Psoas muscle (tissue), 8 donors: Measurements from ENCODE around the gene ZNF248. TPM values are rescaled to one million over a fixed set of nuclear protein-coding genes. Genes with fewer than 3 reads are reported as not detected.

Experiments used
- ATAC-seq, 4 donors: fragments of 200-7000 bp; cut with Tn5 transposase; one replicate each; pipeline ENCODE4 v1.9.1; 2020; ENCODE audit warnings: moderate library complexity in 3 of 4, mild to moderate bottlenecking in 2 of 4
- DNase-seq, 2 donors: peaks; one replicate each; pipeline ENCODE4 v3.0.0-alpha.2; 2020
- H3K27ac ChIP-seq: fragments of 200-600 bp; one replicate; pipeline ENCODE4 v1.8.0; 2022
- H3K27me3 ChIP-seq, 3 donors: fragments of 200-600 bp in 1 of 3; one replicate each; pipeline versions ENCODE4 v1.6.1 to v1.8.0; 2013 to 2022; ENCODE audit warnings: low read length in 2 of 3, mild to moderate bottlenecking in 2 of 3, moderate library complexity in 1 of 3; ENCODE audit not compliant: insufficient read depth in 3 of 3
- H3K36me3 ChIP-seq, 2 donors: fragments of 200-600 bp in 1 of 2; one replicate each; pipeline versions ENCODE4 v1.6.1 to v1.8.0; 2013 to 2022; ENCODE audit warnings: low read depth in 1 of 2, mild to moderate bottlenecking in 1 of 2, moderate library complexity in 1 of 2; ENCODE audit not compliant: insufficient read depth in 1 of 2
- H3K4me1 ChIP-seq: fragments of 200-600 bp; one replicate; pipeline ENCODE4 v1.8.0; 2022
- H3K4me3 ChIP-seq: fragments of 200-600 bp; one replicate; pipeline ENCODE4 v1.8.0; 2022; ENCODE audit warnings: mild to moderate bottlenecking
- H3K9me3 ChIP-seq: fragments of 200-600 bp; one replicate; pipeline ENCODE4 v1.8.0; 2022
- WGBS, 3 donors: extraction: QIAGEN DNeasy Blood & Tissue Kit; methylation state at CpG; one replicate each; pipeline versions ENCODE4 v1.1.6 to v1.1.7; 2013; 5-methylcytosine and 5-hydroxymethylcytosine counted together
- intact Hi-C, 2 donors: fragments of 100-400 bp; cut with DNase I; formaldehyde crosslinking; loops; one replicate each; pipeline versions ENCODE4 v1.11.0 to v1.14.2; 2022
- polyA plus RNA-seq, 3 donors: library from polyadenylated mRNA; stranded (reverse); fragments of 200-250 nt; gene quantifications; one replicate each; pipeline ENCODE4 v1.2.3, GENCODE V29; 2013
- total RNA-seq, 4 donors: library from RNA; stranded (reverse); fragmentation: NEBNext Ultra II Directional in 2 of 4; extraction: Animal tissue kit (Norgen Biotek cat#: 25700) in 2 of 4; gene quantifications; one replicate each; pipeline versions ENCODE4 v1.2.1 to v1.2.4, GENCODE V29; 2021 to 2023
- TF ChIP-seq, protein P1 (sequence below): fragments of 200-600 bp; IDR thresholded peaks from one replicate; pipeline ENCODE4 v1.8.0; 2022; ENCODE audit warnings: antibody characterized with exemption
- donor health status: healthy with polysubstance abuse.
- donor health status: DM: no; HTN: no; CAD: no; lungs with moderate emphysema.
- donor health status: Bipolar disorder and iron deficiency.
- donor health status: healthy.
- donor health status: DM: yes; HTN: yes; CAD: no.
- donor health status: DM: no; HTN: no; CAD: no.
- donor health status: DM: no; HTN: no; CAD: no.
- donor health status: DM: yes; HTN: yes; CAD: no.

ZNF248 gene
- total and polyA plus RNA-seq, 7 donors = 2.8 to 12.9 (median 6.9) TPM

DNA sequence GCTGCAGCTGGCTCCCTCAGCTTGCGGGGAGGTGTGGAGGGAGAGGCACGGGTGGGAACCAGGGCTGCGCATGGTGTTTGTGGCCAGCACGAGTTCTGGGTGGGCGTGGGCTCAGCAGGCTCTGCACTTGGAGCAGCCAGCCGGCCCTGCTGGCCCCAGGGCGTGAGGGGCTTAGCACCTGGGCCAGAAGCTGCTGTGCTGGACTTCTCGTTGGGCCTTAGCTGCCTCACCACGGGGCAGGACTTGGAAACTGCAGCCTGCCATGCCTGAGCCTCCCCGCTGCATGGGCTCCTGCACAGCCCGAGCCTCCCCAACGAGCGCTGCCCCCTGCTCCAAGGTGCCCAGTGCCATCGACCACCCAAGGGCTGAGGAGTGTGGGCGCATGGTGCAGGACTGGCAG lies 120.1 kb downstream of the ZNF248 start:
- Histone ChIP-seq H3K9me3 (no peaks in the 10 kb centered on the region), H3K36me3 (no peaks in the 10 kb centered on the region), H3K4me3 (no peak overlapping the region), H3K4me1 (no peaks in the 10 kb centered on the region), H3K27ac (no peak overlapping the region), H3K27me3 (no peaks in the 10 kb centered on the region)
- intact Hi-C loops = no loop called here
- ATAC-seq (no peak), DNase-seq (no peak)
- 80 to 86% (median 83%) methylated on average over 14 to 15 of the region's 15 CpGs for WGBS, 3 donors
- TF ChIP-seq, protein P1, sequence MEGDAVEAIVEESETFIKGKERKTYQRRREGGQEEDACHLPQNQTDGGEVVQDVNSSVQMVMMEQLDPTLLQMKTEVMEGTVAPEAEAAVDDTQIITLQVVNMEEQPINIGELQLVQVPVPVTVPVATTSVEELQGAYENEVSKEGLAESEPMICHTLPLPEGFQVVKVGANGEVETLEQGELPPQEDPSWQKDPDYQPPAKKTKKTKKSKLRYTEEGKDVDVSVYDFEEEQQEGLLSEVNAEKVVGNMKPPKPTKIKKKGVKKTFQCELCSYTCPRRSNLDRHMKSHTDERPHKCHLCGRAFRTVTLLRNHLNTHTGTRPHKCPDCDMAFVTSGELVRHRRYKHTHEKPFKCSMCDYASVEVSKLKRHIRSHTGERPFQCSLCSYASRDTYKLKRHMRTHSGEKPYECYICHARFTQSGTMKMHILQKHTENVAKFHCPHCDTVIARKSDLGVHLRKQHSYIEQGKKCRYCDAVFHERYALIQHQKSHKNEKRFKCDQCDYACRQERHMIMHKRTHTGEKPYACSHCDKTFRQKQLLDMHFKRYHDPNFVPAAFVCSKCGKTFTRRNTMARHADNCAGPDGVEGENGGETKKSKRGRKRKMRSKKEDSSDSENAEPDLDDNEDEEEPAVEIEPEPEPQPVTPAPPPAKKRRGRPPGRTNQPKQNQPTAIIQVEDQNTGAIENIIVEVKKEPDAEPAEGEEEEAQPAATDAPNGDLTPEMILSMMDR = no peak

DNA sequence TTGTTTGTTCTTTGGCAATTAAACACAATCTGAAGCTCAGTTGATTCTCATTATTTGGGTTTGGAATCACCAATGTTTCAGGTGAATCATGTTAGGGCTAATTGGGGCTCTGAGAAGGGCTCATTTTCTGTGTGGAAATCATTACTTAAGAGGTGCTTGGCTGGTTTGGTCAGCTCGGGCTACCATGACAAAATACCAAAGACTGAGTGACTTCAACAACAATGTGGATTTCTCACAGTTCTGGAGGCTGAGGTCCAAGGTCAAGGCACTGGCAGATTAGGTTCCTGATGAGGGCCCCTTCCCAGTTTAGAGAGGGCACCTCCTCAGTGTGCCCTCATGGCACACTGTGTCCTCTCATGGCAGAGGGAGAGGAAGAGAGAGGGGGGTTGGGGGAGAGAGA lies 121.3 kb downstream of the ZNF248 start:
- no peak overlapping the region for H3K27ac ChIP-seq
- intact Hi-C loops = no loop called here
- H3K4me1 ChIP-seq = no peaks in the 10 kb centered on the region
- H3K4me3 ChIP-seq = no peak overlapping the region
- WGBS, 3 donors = 18 to 57% (median 26%) methylated on average over 1 of the region's 1 CpG
- DNase-seq (no peak), ATAC-seq (no peak)
- H3K36me3 ChIP-seq = no peaks in the 10 kb centered on the region
- no peaks in the 10 kb centered on the region for H3K9me3 ChIP-seq
- TF ChIP-seq, protein P1 = no peak
- no peaks in the 10 kb centered on the region for H3K27me3 ChIP-seq

DNA sequence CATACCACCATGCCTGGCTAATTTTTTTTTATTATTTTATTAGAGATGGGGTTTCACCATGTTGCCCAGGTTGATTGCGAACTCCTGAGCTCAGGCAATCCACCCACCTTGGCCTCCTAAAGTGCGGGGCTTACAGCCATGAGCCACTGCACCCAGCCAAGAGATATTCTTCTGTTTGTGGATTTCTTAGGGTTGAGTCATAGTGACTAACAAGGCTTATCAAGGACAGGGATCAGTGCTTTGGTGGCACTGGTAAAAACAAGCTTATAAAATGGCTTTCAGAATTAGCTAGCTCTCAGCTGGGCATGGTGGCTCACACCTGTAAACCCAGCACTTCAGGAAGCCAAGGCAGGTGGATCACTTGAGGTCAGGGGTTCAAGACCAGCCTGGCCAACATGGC lies 122.4 kb downstream of the ZNF248 start:
- TF ChIP-seq, protein P1 = no peak
- ATAC-seq = no peak
- WGBS, 3 donors = 79 to 85% (median 81%) methylated on average over 2 of the region's 2 CpGs

More for the DNA sequence above, 122.4 kb downstream of the ZNF248 start:
- DNase-seq = no peak
- Histone ChIP-seq H3K9me3 (no peaks in the 10 kb centered on the region), H3K27ac (no peak overlapping the region), H3K4me3 (no peak overlapping the region), H3K4me1 (no peaks in the 10 kb centered on the region), H3K27me3 (no peaks in the 10 kb centered on the region), H3K36me3 (no peaks in the 10 kb centered on the region)
- intact Hi-C loops = no loop called here

Other genes starting within 250 kb of the ZNF248 start
- 10 to 100 TPM; 14.5 to 28.0 (median 22.3) TPM for gene ZNF25, start 119.0 kb upstream of the ZNF248 start, total RNA-seq
- 10 to 100 TPM in 2 of 3 donors, 1 to 10 TPM in 1; 7.3 to 18.7 (median 11.2) TPM for gene ZNF25, start 119.0 kb upstream of the ZNF248 start, polyA plus RNA-seq
- gene ZNF33A, start 153.1 kb upstream of the ZNF248 start, total RNA-seq = 10 to 100 TPM; 16.9 to 20.8 (median 18.8) TPM
- gene ZNF33A, start 153.1 kb upstream of the ZNF248 start, polyA plus RNA-seq = 10 to 100 TPM in 1 of 3 donors, 1 to 10 TPM in 2; 4.5 to 11.4 (median 6.4) TPM
- gene ZNF37A, start 236.7 kb upstream of the ZNF248 start, total RNA-seq = 1 to 10 TPM; 6.9 to 9.8 (median 8.0) TPM
- 1 to 10 TPM; 1.7 to 7.9 (median 3.8) TPM for gene ZNF37A, start 236.7 kb upstream of the ZNF248 start, polyA plus RNA-seq